Small intestine (tissue), 7 donors: ENCODE results near the gene PTPRG. TPM values are rescaled to one million over a fixed set of nuclear protein-coding genes. Genes with fewer than 3 reads are reported as not detected.

Source experiments
- DNase-seq, 2 donors: peaks; one replicate each; pipeline versions ENCODE4 v3.0.0 to v3.0.0-alpha.2; 2013
- FAIRE-seq: peaks from 2 replicates; lab custom pipeline; 2012; peaks lifted over from hg19 to GRCh38; lab: Jason Lieb, UNC
- H3K27ac ChIP-seq, 3 donors: one replicate each; pipeline ENCODE4 v1.5.1; 2013; ENCODE audit warnings: low read length in 2 of 3, mild to moderate bottlenecking in 2 of 3, control low read depth in 1 of 3, inconsistent platforms in 1 of 3, low read depth in 1 of 3, moderate library complexity in 1 of 3
- H3K27me3 ChIP-seq, 3 donors: one replicate each; pipeline ENCODE4 v1.6.1; 2013; ENCODE audit warnings: low read length in 3 of 3, inconsistent platforms in 1 of 3; ENCODE audit not compliant: control insufficient read depth in 3 of 3, insufficient read depth in 3 of 3
- H3K36me3 ChIP-seq, 3 donors: one replicate each; pipeline ENCODE4 v1.6.1; 2013; ENCODE audit warnings: low read length in 3 of 3, inconsistent platforms in 1 of 3, low read depth in 1 of 3, mild to moderate bottlenecking in 1 of 3, moderate library complexity in 1 of 3; ENCODE audit not compliant: control insufficient read depth in 3 of 3, insufficient read depth in 2 of 3
- H3K4me1 ChIP-seq, 3 donors: one replicate each; pipeline ENCODE4 v1.6.1; 2013; ENCODE audit warnings: low read length in 2 of 3, inconsistent platforms in 1 of 3, low read depth in 1 of 3, mild to moderate bottlenecking in 1 of 3, moderate library complexity in 1 of 3; ENCODE audit not compliant: control insufficient read depth in 3 of 3, insufficient read depth in 2 of 3
- H3K4me3 ChIP-seq, 3 donors: one replicate each; pipeline ENCODE4 v1.5.1; 2013; ENCODE audit warnings: low read length in 3 of 3, control low read depth in 1 of 3, inconsistent platforms in 1 of 3, low read depth in 1 of 3, mild to moderate bottlenecking in 1 of 3, moderate library complexity in 1 of 3
- H3K9me3 ChIP-seq, 2 donors: one replicate each; pipeline ENCODE4 v1.6.1; 2013; ENCODE audit warnings: low read depth in 1 of 2, low read length in 1 of 2; ENCODE audit not compliant: control insufficient read depth in 2 of 2, insufficient read depth in 1 of 2
- WGBS, 3 donors: extraction: QIAGEN DNeasy Blood & Tissue Kit; methylation state at CpG; one replicate each; pipeline ENCODE4 v1.1.7; 2013; 5-methylcytosine and 5-hydroxymethylcytosine counted together
- polyA plus RNA-seq, 4 donors: library from polyadenylated mRNA; stranded (reverse) in 3 of 4; unstranded in 1 of 4; fragments of 200-250 nt in 3 of 4; fragments of 120-200 nt in 1 of 4; gene quantifications; one replicate each; pipeline versions ENCODE4 v1.2.1 to v1.2.3, GENCODE V29; 2013
- donor health status: healthy with polysubstance abuse.
- donor health status: control.
- donor health status: control.
- donor health status: Bipolar disorder and iron deficiency.
- donor health status: healthy.

The PTPRG gene
- polyA plus RNA-seq, 4 donors, result 0.81 to 18.3 (median 5.6) TPM

- FAIRE-seq, result no peak
- 83 to 87% (median 85%) methylated on average over 1 of the region's 1 CpG for WGBS, 3 donors
These were observed 591.9 kb downstream of the PTPRG start for GRCh38 chr3:62153231-62153630.

GRCh38 chr3:62154457-62155148, 593.2 kb downstream of the PTPRG start:
- 83 to 90% (median 83%) methylated on average over 13 of the region's 13 CpGs for WGBS, 3 donors
- Histone ChIP-seq H3K27ac (no peak overlapping the region), H3K36me3 (peaks cover 0 to 2% (median 0%) of the 10 kb centered on the region in 3 donors), H3K9me3 (no peaks in the 10 kb centered on the region), H3K4me3 (no peak overlapping the region), H3K27me3 (no peaks in the 10 kb centered on the region), H3K4me1 (no peaks in the 10 kb centered on the region)
- DNase-seq (no peak), FAIRE-seq (no peak)

More at GRCh38 chr3:62153231-62153630, 591.9 kb downstream of the PTPRG start:
- H3K27me3 ChIP-seq, result no peaks in the 10 kb centered on the region
- no peak for DNase-seq
- peaks cover 0 to 2% (median 0%) of the 10 kb centered on the region in 3 donors for H3K36me3 ChIP-seq
- H3K4me1 ChIP-seq, result no peaks in the 10 kb centered on the region
- H3K4me3 ChIP-seq, result no peak overlapping the region
- no peaks in the 10 kb centered on the region for H3K9me3 ChIP-seq
- no peak overlapping the region for H3K27ac ChIP-seq

GRCh38 chr3:62159056-62159708, 597.8 kb downstream of the PTPRG start:
- Histone ChIP-seq H3K27ac (peak overlapping the region in 1 of 3 donors; percentile 45), H3K9me3 (peaks cover 0 to 3% of the 10 kb centered on the region in 2 donors), H3K36me3 (peaks cover 0 to 2% (median 0%) of the 10 kb centered on the region in 3 donors), H3K4me1 (peaks cover 0 to 2% (median 0%) of the 10 kb centered on the region in 3 donors), H3K4me3 (no peak overlapping the region), H3K27me3 (no peaks in the 10 kb centered on the region)
- no peak for FAIRE-seq
- DNase-seq, result no peak
- WGBS, 3 donors, result 78 to 87% (median 82%) methylated on average over 4 of the region's 4 CpGs

GRCh38 chr3:62159709-62160092, 598.3 kb downstream of the PTPRG start:
- DNase-seq, result peak in 1 of 2 donors; percentile 5
- no peak for FAIRE-seq
- H3K4me3 ChIP-seq, result no peak overlapping the region
- 54 to 89% (median 80%) methylated on average over 6 of the region's 6 CpGs for WGBS, 3 donors
- H3K36me3 ChIP-seq, result peaks cover 0 to 2% (median 0%) of the 10 kb centered on the region in 3 donors
- peaks cover 0 to 3% of the 10 kb centered on the region in 2 donors for H3K9me3 ChIP-seq
- H3K27ac ChIP-seq, result peak overlapping the region in 1 of 3 donors; percentile 74
- peaks cover 0 to 2% (median 0%) of the 10 kb centered on the region in 3 donors for H3K4me1 ChIP-seq
- no peaks in the 10 kb centered on the region for H3K27me3 ChIP-seq

- DNase-seq (no peak), FAIRE-seq (no peak)
- peaks cover 0 to 2% (median 0%) of the 10 kb centered on the region in 3 donors for H3K4me1 ChIP-seq
- peaks cover 0 to 3% of the 10 kb centered on the region in 2 donors for H3K9me3 ChIP-seq
- no peaks in the 10 kb centered on the region for H3K27me3 ChIP-seq
- WGBS, 3 donors, result 72 to 74% (median 73%) methylated on average over 4 of the region's 4 CpGs
- H3K36me3 ChIP-seq, result peaks cover 0 to 2% (median 2%) of the 10 kb centered on the region in 3 donors
- no peak overlapping the region for H3K27ac ChIP-seq
- no peak overlapping the region for H3K4me3 ChIP-seq
These were observed 600.0 kb downstream of the PTPRG start for GRCh38 chr3:62161371-62161770.

- H3K36me3 ChIP-seq, result peaks cover 0 to 4% (median 2%) of the 10 kb centered on the region in 3 donors
- H3K4me1 ChIP-seq, result peaks cover 0 to 2% (median 0%) of the 10 kb centered on the region in 3 donors
- FAIRE-seq (no peak), DNase-seq (no peak)
- WGBS, 3 donors, result 83 to 91% (median 87%) methylated on average over 5 of the region's 5 CpGs
- H3K4me3 ChIP-seq, result no peak overlapping the region
- no peak overlapping the region for H3K27ac ChIP-seq
- peaks cover 0 to 3% of the 10 kb centered on the region in 2 donors for H3K9me3 ChIP-seq
- H3K27me3 ChIP-seq, result no peaks in the 10 kb centered on the region
These were observed 602.8 kb downstream of the PTPRG start for GRCh38 chr3:62164196-62164595.

GRCh38 chr3:62164746-62165145, 603.4 kb downstream of the PTPRG start:
- DNase-seq, result no peak
- WGBS, 3 donors, result 67 to 89% (median 74%) methylated on average over 5 of the region's 5 CpGs
- Histone ChIP-seq H3K4me1 (peaks cover 0 to 2% (median 0%) of the 10 kb centered on the region in 3 donors), H3K9me3 (peaks cover 0 to 3% of the 10 kb centered on the region in 2 donors), H3K27ac (no peak overlapping the region), H3K4me3 (no peak overlapping the region), H3K36me3 (peaks cover 0 to 4% (median 2%) of the 10 kb centered on the region in 3 donors), H3K27me3 (no peaks in the 10 kb centered on the region)
- no peak for FAIRE-seq

GRCh38 chr3:62167566-62168262, 606.3 kb downstream of the PTPRG start:
- Histone ChIP-seq H3K4me1 (no peaks in the 10 kb centered on the region), H3K27me3 (no peaks in the 10 kb centered on the region), H3K36me3 (peaks cover 0 to 4% (median 2%) of the 10 kb centered on the region in 3 donors), H3K27ac (no peak overlapping the region), H3K4me3 (no peak overlapping the region), H3K9me3 (peaks cover 0 to 3% of the 10 kb centered on the region in 2 donors)
- DNase-seq (no peak), FAIRE-seq (no peak)
- 88 to 93% (median 88%) methylated on average over 12 of the region's 12 CpGs for WGBS, 3 donors
